OCI-LY1 (cell line): ENCODE results near the gene STK24.

Experiments
- H2AFZ ChIP-seq: fragments of 200-600 bp; sonication (generic), shearing (Covaris generic); 2 replicates; pipeline ENCODE4 v1.6.0; 2014; ENCODE audit warnings: antibody characterized with exemption, mild to moderate bottlenecking, low read length
- H3F3A ChIP-seq: fragments of 200-600 bp; sonication (generic), shearing (Covaris generic); 2 replicates; pipeline ENCODE4 v1.6.0; 2014; ENCODE audit warnings: mild to moderate bottlenecking, antibody characterized with exemption, low read length, moderate library complexity; ENCODE audit not compliant: insufficient read depth
- H3K27ac ChIP-seq: fragments of 200-600 bp; sonication (generic); 2 replicates; pipeline ENCODE4 v1.5.1; 2014; ENCODE audit warnings: low read length, mixed run types, mild to moderate bottlenecking, low read depth; ENCODE audit not compliant: poor library complexity, severe bottlenecking
- H3K27me3 ChIP-seq: fragments of 200-600 bp; sonication (generic); 2 replicates; pipeline ENCODE4 v1.6.0; 2014; ENCODE audit warnings: antibody characterized with exemption, mild to moderate bottlenecking, low read length, moderate library complexity; ENCODE audit not compliant: insufficient read depth
- H3K36me3 ChIP-seq: fragments of 200-600 bp; sonication (generic); 2 replicates; pipeline ENCODE4 v1.6.1; 2014; ENCODE audit warnings: mild to moderate bottlenecking, antibody characterized with exemption, low read length, moderate library complexity, mixed read lengths; ENCODE audit not compliant: insufficient read depth
- H3K4me1 ChIP-seq: fragments of 200-600 bp; sonication (generic); 2 replicates; pipeline ENCODE4 v1.5.1; 2014; ENCODE audit warnings: mild to moderate bottlenecking, low read length, moderate library complexity; ENCODE audit not compliant: insufficient read depth, severe bottlenecking
- H3K4me2 ChIP-seq: fragments of 200-600 bp; sonication (generic), shearing (Covaris generic); 2 replicates; pipeline ENCODE4 v1.6.1; 2014; ENCODE audit warnings: low read length
- H3K4me3 ChIP-seq: fragments of 200-600 bp; sonication (generic); 2 replicates; pipeline ENCODE4 v1.5.1; 2014; ENCODE audit warnings: low read length, low read depth, mild to moderate bottlenecking, mixed read lengths; ENCODE audit not compliant: poor library complexity, severe bottlenecking
- H3K79me2 ChIP-seq: fragments of 200-600 bp; shearing (Covaris generic); 2 replicates; pipeline ENCODE4 v1.6.1; 2016; ENCODE audit warnings: mixed run types, low read length, mixed read lengths; ENCODE audit not compliant: insufficient read depth
- H3K9ac ChIP-seq: fragments of 200-600 bp; sonication (generic), shearing (Covaris generic); 2 replicates; pipeline ENCODE4 v1.6.1; 2014; ENCODE audit warnings: mild to moderate bottlenecking, low read length, mixed read lengths
- H3K9me2 ChIP-seq: fragments of 200-600 bp; sonication (generic), shearing (Covaris generic); 2 replicates; pipeline ENCODE4 v1.6.1; 2014; ENCODE audit warnings: low read depth, mild to moderate bottlenecking, low read length, mixed read lengths
- H3K9me3 ChIP-seq: fragments of 200-600 bp; shearing (Covaris generic); 2 replicates; pipeline ENCODE4 v1.6.1; 2014; ENCODE audit warnings: low read length, mixed read lengths
- H4K20me1 ChIP-seq: fragments of 200-600 bp; sonication (generic), shearing (Covaris generic); 2 replicates; pipeline ENCODE4 v1.6.0; 2016; ENCODE audit warnings: mild to moderate bottlenecking, low read length; ENCODE audit not compliant: insufficient read depth
- EZH2 ChIP-seq: fragments of 200-600 bp; sonication (generic), shearing (Covaris generic); IDR thresholded peaks from 2 replicates; pipeline ENCODE4 v1.8.0; 2017; ENCODE audit warnings: borderline replicate concordance, mixed run types, mild to moderate bottlenecking, antibody characterized with exemption, low read length, moderate library complexity, mixed read lengths
- TF ChIP-seq, protein P1 (sequence below): fragments of 200-600 bp; sonication (generic), shearing (Covaris generic); IDR thresholded peaks from 2 replicates; pipeline ENCODE4 v1.5.1; 2017; ENCODE audit warnings: mild to moderate bottlenecking, antibody characterized with exemption, low read length, moderate library complexity, mixed read lengths

The STK24 gene

GRCh38 chr13:98429531-98429930 lies 147.4 kb downstream of the STK24 start:
- H3K9me3 ChIP-seq, result no peaks in the 10 kb centered on the region
- no peak overlapping the region for H3K27ac ChIP-seq
- no peaks in the 10 kb centered on the region for H3K9me2 ChIP-seq
- H4K20me1 ChIP-seq, result no peaks in the 10 kb centered on the region
- no peaks in the 10 kb centered on the region for H3K79me2 ChIP-seq
- H3K4me2 ChIP-seq, result no peak overlapping the region
- TF ChIP-seq, protein P1, sequence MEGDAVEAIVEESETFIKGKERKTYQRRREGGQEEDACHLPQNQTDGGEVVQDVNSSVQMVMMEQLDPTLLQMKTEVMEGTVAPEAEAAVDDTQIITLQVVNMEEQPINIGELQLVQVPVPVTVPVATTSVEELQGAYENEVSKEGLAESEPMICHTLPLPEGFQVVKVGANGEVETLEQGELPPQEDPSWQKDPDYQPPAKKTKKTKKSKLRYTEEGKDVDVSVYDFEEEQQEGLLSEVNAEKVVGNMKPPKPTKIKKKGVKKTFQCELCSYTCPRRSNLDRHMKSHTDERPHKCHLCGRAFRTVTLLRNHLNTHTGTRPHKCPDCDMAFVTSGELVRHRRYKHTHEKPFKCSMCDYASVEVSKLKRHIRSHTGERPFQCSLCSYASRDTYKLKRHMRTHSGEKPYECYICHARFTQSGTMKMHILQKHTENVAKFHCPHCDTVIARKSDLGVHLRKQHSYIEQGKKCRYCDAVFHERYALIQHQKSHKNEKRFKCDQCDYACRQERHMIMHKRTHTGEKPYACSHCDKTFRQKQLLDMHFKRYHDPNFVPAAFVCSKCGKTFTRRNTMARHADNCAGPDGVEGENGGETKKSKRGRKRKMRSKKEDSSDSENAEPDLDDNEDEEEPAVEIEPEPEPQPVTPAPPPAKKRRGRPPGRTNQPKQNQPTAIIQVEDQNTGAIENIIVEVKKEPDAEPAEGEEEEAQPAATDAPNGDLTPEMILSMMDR, result no peak
- no peak for TF ChIP-seq EZH2
- H3K27me3 ChIP-seq, result no peaks in the 10 kb centered on the region; the same call in 1 of the 2 replicates
- no peaks in the 10 kb centered on the region for H3K36me3 ChIP-seq
- H3F3A ChIP-seq, result no peaks in the 10 kb centered on the region
- no peaks in the 10 kb centered on the region for H3K4me1 ChIP-seq
- H3K4me3 ChIP-seq, result no peak overlapping the region
- no peak overlapping the region for H2AFZ ChIP-seq
- no peak overlapping the region for H3K9ac ChIP-seq

DNA sequence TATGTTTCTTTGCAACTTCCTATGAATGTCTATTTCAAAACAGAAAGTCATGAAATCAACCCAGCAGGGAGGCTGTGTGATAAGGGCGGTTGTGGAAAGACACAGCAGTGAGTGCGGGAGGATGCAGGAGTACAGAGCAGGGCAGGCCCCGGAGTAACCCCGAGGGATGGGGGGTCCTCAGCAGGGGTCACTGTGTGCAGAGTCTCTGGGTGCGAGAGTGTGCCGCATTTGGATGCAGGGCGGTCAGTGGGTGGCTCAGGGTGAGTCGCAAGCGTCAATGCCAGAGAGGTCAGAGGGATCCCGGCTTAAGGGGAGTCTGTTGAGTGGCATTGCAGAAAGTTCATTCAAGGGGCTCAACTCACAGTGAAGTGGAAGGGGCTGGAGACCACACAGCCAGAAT lies 147.8 kb downstream of the STK24 start:
- no peak overlapping the region for H3K4me3 ChIP-seq
- no peaks in the 10 kb centered on the region for H3K9me2 ChIP-seq
- no peak overlapping the region for H3K27ac ChIP-seq
- no peak overlapping the region for H2AFZ ChIP-seq
- no peak overlapping the region for H3K4me2 ChIP-seq
- TF ChIP-seq, protein P1, result no peak
- TF ChIP-seq EZH2, result no peak
- no peaks in the 10 kb centered on the region for H3K36me3 ChIP-seq
- H3K27me3 ChIP-seq, result peaks cover under 1% of the 10 kb centered on the region; the same call in 1 of the 2 replicates
- H4K20me1 ChIP-seq, result no peaks in the 10 kb centered on the region
- no peak overlapping the region for H3K9ac ChIP-seq
- no peaks in the 10 kb centered on the region for H3K9me3 ChIP-seq
- H3F3A ChIP-seq, result no peaks in the 10 kb centered on the region
- no peaks in the 10 kb centered on the region for H3K4me1 ChIP-seq
- no peaks in the 10 kb centered on the region for H3K79me2 ChIP-seq

DNA sequence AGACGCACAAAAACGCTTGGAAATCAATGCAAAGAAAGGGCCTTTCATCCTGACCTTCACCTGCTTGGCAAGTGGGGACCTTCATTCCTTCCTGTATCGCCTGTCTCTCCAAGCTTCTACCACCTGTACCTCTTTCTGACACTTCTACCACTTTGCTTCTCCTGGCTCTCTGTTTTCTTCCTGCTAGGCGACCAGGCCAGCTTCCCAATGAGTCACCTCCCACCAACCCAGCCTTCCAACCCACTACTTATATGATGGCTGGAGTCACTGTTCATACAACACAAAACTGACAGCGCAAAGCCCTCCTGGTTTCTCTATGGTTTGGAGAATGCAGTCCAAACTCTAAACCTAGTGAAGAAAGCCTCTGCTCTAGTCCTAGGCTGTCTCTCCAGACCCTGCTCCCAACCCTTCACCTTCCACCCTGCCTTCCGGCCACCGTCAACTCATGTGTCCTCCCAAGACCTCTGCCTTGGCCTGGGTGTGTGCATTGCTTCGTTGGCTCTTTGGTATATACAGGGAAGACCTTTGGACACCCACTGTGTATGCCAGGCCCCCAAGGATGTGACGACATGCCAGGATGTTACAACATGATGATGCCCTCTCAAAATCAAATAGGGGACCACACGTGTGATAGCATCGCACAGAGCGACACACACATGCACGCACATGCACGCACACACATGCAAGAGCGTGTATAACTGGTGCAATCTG lies 148.5 kb downstream of the STK24 start:
- H3K4me2 ChIP-seq, result no peak overlapping the region
- H2AFZ ChIP-seq, result no peak overlapping the region
- H3K27me3 ChIP-seq, result peaks cover 7% of the 10 kb centered on the region
- H4K20me1 ChIP-seq, result no peaks in the 10 kb centered on the region
- TF ChIP-seq EZH2, result no peak
- TF ChIP-seq, protein P1, result no peak
- no peaks in the 10 kb centered on the region for H3K9me3 ChIP-seq
- no peaks in the 10 kb centered on the region for H3F3A ChIP-seq
- H3K79me2 ChIP-seq, result no peaks in the 10 kb centered on the region
- H3K36me3 ChIP-seq, result no peaks in the 10 kb centered on the region
- H3K27ac ChIP-seq, result no peak overlapping the region
- no peak overlapping the region for H3K4me3 ChIP-seq
- H3K9me2 ChIP-seq, result no peaks in the 10 kb centered on the region
- no peak overlapping the region for H3K9ac ChIP-seq
- H3K4me1 ChIP-seq, result no peaks in the 10 kb centered on the region
